Measurements from ENCODE around the gene CAPN15. TPM values are rescaled to one million over a fixed set of nuclear protein-coding genes. Genes with fewer than 3 reads are reported as not detected.

Gene CAPN15
- total RNA-seq, 1 donor, result 43.9 TPM

- TF ChIP-seq, protein P1, sequence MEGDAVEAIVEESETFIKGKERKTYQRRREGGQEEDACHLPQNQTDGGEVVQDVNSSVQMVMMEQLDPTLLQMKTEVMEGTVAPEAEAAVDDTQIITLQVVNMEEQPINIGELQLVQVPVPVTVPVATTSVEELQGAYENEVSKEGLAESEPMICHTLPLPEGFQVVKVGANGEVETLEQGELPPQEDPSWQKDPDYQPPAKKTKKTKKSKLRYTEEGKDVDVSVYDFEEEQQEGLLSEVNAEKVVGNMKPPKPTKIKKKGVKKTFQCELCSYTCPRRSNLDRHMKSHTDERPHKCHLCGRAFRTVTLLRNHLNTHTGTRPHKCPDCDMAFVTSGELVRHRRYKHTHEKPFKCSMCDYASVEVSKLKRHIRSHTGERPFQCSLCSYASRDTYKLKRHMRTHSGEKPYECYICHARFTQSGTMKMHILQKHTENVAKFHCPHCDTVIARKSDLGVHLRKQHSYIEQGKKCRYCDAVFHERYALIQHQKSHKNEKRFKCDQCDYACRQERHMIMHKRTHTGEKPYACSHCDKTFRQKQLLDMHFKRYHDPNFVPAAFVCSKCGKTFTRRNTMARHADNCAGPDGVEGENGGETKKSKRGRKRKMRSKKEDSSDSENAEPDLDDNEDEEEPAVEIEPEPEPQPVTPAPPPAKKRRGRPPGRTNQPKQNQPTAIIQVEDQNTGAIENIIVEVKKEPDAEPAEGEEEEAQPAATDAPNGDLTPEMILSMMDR (IDR thresholded peaks at IDR 0.05; ENCODE audit: insufficient read depth, low read length), result no peak
- H3K4me3 ChIP-seq (ENCODE audit: low read depth, low read length), result no peak overlapping the region
- no peak for DNase-seq (ENCODE audit: low read depth)
These were observed 45.5 kb downstream of the CAPN15 start for GRCh38 chr16:572865-573650.

DNA sequence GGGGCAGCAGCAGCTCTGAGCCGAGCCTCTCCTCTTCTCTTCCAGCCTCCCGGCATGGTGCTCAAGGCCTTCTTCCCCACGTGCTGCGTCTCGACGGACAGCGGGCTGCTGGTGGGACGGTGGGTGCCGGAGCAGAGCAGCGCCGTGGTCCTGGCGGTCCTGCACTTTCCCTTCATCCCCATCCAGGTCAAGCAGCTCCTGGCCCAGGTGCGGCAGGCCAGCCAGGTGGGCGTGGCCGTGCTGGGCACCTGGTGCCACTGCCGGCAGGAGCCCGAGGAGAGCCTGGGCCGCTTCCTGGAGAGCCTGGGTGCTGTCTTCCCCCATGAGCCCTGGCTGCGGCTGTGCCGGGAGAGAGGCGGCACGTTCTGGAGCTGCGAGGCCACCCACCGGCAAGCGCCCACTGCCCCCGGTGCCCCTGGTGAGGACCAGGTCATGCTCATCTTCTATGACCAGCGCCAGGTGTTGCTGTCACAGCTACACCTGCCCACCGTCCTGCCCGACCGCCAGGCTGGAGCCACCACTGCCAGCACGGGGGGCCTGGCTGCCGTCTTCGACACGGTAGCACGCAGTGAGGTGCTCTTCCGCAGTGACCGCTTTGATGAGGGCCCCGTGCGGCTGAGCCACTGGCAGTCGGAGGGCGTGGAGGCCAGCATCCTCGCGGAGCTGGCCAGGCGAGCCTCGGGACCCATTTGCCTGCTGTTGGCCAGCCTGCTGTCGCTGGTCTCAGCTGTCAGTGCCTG lies 46.7 kb downstream of the CAPN15 start:
- no peak overlapping the region for H3K4me3 ChIP-seq (ENCODE audit: low read depth, low read length)
- TF ChIP-seq, protein P1 (IDR thresholded peaks at IDR 0.05; ENCODE audit: insufficient read depth, low read length), result no peak
- no peak for DNase-seq (ENCODE audit: low read depth)

DNA sequence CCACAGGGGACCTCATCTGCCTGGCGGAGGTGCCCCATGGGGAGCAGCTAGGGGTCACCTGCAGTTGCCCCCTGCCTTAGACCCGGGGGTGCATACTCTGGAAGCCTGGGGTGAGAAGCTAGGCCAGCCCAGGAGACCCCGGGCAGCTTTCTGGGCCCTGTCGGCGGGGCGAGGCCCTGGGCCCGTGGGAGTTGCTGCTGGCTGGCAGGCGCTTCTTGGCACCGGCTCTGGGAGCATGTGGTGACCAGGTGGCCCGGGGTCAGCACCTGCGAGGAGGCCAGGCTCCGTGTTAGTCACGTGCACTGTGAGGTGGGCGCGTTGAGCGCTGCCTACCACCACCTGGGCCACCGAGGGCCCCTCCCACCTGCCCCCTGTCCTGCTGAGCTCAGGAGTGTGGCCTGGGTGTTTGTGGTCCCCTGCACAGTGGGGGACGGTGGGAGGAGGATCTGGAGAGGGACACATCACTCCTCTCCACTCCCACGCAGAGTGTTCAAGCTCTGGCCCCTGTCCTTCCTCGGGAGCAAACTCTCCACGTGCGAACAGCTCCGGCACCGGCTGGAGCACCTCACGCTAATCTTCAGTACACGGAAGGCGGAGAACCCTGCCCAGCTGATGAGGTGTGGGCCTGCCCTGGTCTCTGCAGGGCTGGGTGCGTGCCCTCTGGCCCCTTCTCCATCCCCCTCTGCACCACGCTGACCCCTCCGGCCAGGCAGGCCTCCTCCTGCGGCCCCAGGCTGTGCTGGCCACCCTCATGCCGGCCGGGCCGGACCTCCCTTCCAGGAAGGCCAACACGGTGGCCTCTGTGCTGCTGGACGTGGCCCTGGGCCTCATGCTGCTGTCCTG lies 48.1 kb downstream of the CAPN15 start:
- TF ChIP-seq, protein P1 (IDR thresholded peaks at IDR 0.05; ENCODE audit: insufficient read depth, low read length), result no peak
- H3K4me3 ChIP-seq (ENCODE audit: low read depth, low read length), result no peak overlapping the region
- DNase-seq (ENCODE audit: low read depth), result no peak

DNA sequence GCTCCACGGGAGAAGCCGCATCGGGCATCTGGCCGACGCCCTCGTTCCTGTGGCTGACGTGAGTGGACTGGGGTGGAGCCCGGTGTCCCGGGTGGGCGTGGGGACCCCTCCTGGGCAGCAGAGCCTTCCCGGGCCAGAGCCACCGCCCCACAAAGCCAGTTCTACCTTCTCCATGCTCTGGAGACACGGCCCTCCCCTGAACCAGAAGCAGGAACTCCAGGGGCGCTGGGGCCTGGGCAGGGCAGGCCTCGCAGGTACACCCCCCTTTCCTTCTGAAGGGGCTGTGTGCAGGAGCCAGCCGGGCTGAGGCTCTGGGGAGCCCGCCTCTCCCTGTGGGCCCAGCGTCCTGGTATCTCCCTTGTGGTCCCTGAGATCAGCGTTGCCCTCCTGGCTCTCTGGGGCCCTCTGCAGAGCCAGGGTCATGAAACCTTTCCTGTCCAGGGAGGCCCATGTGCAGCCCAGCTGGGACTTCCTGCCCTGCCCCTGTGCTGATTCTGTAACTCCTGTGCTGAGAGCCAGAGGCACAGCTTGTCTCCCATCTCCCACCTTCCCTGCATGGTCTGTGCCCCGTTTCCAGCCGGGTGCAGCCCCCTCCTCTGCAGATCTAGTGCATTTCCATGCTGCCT lies 48.8 kb downstream of the CAPN15 start:
- H3K4me3 ChIP-seq (ENCODE audit: low read depth, low read length), result no peak overlapping the region
- TF ChIP-seq, protein P1 (IDR thresholded peaks at IDR 0.05; ENCODE audit: insufficient read depth, low read length), result no peak
- DNase-seq (ENCODE audit: low read depth), result no peak

GRCh38 chr16:576823-577201 lies 49.3 kb downstream of the CAPN15 start:
- no peak overlapping the region for H3K4me3 ChIP-seq (ENCODE audit: low read depth, low read length)
- TF ChIP-seq, protein P1 (IDR thresholded peaks at IDR 0.05; ENCODE audit: insufficient read depth, low read length), result no peak
- no peak for DNase-seq (ENCODE audit: low read depth)

GRCh38 chr16:577796-578195 lies 50.3 kb downstream of the CAPN15 start:
- no peak for DNase-seq (ENCODE audit: low read depth)
- H3K4me3 ChIP-seq (ENCODE audit: low read depth, low read length), result no peak overlapping the region
- TF ChIP-seq, protein P1 (IDR thresholded peaks at IDR 0.05; ENCODE audit: insufficient read depth, low read length), result no peak
